PFSK-1 (cell line): ENCODE data around the gene UBE2E1.

ENCODE experiments used
- FOXP2 ChIP-seq: optimal IDR thresholded peaks from 2 replicates; pipeline ENCODE3; 2011; ENCODE audit warnings: borderline replicate concordance, control low read depth, inconsistent platforms; ENCODE audit not compliant: insufficient read depth; ENCODE audit errors: extremely low read length, extremely low read depth
- POLR2AphosphoS5 ChIP-seq: IDR thresholded peaks from 2 replicates; pipeline ENCODE4 v1.6.1; 2012; ENCODE audit warnings: low read depth, mild to moderate bottlenecking, control low read depth, low read length, moderate library complexity
- REST ChIP-seq, 2 experiments: IDR thresholded peaks; 2 replicates each; pipeline versions ENCODE4 v1.6.1 to v1.8.0; 2011 to 2012; ENCODE audit warnings: low read depth in 2 of 2, low read length in 2 of 2, control low read depth in 1 of 2, inconsistent platforms in 1 of 2, mild to moderate bottlenecking in 1 of 2, moderate library complexity in 1 of 2; ENCODE audit not compliant: insufficient read depth in 1 of 2
- SIN3A ChIP-seq: IDR thresholded peaks from 2 replicates; pipeline ENCODE4 v1.6.1; 2012; ENCODE audit warnings: mild to moderate bottlenecking, low read length, moderate library complexity, borderline replicate concordance; ENCODE audit not compliant: insufficient read depth
- TAF1 ChIP-seq: IDR thresholded peaks from 2 replicates; pipeline ENCODE4 v1.6.1; 2012; ENCODE audit warnings: low read length, control low read depth, borderline replicate concordance; ENCODE audit not compliant: insufficient read depth

UBE2E1 gene

GRCh38 chr3:23932571-23932970, 126.8 kb downstream of the UBE2E1 start:
- TF ChIP-seq FOXP2: no peak

GRCh38 chr3:23934253-23934652, 128.5 kb downstream of the UBE2E1 start:
- TF ChIP-seq POLR2AphosphoS5: no peak
- TF ChIP-seq FOXP2: no peak
- no peak for TF ChIP-seq REST (IDR thresholded peaks at IDR 0.05; ENCODE audit: insufficient read depth in 1 of 2, low read depth in 2 of 2, low read length in 2 of 2)
- TF ChIP-seq TAF1: no peak

- TF ChIP-seq TAF1 (no peak), REST (IDR thresholded peaks at IDR 0.05; ENCODE audit: insufficient read depth in 1 of 2, low read depth in 2 of 2, low read length in 2 of 2) (no peak), SIN3A (no peak), FOXP2 (no peak), POLR2AphosphoS5 (no peak)
Observed at GRCh38 chr3:23937296-23937695, 131.5 kb downstream of the UBE2E1 start.

- TF ChIP-seq TAF1 (no peak), POLR2AphosphoS5 (no peak), FOXP2 (no peak), REST (IDR thresholded peaks at IDR 0.05; ENCODE audit: insufficient read depth in 1 of 2, low read depth in 2 of 2, low read length in 2 of 2) (no peak), SIN3A (no peak)
Observed at GRCh38 chr3:23938688-23939087, 132.9 kb downstream of the UBE2E1 start.

GRCh38 chr3:23940775-23941174, 135.0 kb downstream of the UBE2E1 start:
- TF ChIP-seq TAF1 (no peak), POLR2AphosphoS5 (no peak), SIN3A (no peak), REST (IDR thresholded peaks at IDR 0.05; ENCODE audit: insufficient read depth in 1 of 2, low read depth in 2 of 2, low read length in 2 of 2) (no peak), FOXP2 (no peak)
